ENCODE measurements around the gene WNK2. TPM values are rescaled to one million over a fixed set of nuclear protein-coding genes. Genes with fewer than 3 reads are reported as not detected.

WNK2 gene
- polyA plus RNA-seq, 2 of the 4 experiments (the other 2 are of a cell fraction), result 2.1 to 6.7 TPM

DNA sequence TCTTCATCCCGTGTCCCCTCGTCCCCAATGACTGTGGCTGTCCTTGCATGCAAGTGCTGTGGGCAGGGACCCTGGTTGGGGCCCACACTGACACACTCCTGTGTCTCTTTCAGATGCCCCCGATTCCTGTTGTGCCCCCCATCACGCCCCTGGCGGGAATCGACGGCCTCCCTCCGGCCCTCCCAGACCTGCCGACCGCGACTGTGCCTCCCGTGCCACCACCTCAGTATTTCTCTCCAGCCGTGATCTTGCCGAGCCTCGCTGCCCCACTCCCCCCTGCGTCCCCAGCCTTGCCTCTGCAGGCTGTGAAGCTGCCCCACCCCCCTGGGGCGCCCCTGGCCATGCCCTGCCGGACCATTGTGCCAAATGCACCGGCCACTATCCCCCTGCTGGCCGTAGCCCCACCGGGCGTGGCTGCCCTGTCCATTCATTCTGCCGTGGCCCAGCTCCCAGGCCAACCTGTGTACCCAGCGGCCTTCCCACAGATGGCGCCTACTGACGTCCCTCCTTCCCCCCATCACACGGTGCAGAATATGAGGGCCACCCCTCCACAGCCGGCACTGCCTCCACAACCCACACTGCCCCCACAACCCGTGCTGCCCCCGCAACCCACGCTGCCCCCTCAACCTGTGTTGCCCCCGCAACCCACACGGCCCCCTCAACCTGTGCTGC, 75.0 kb downstream of the WNK2 start:
- DNase-seq (ENCODE audit: low read depth in 1 of 2, low spot score in 1 of 2), result no peak
- no peak overlapping the region for H3K4me2 ChIP-seq
- POLR2A ChIA-PET, result no interaction called here
- CTCF ChIA-PET, result no interaction called here
- WGBS (ENCODE audit: missing lambda C conversion rate), result 92% methylated on average over 18 of the region's 33 CpGs
- FAIRE-seq, result no peak
- H3K4me1 ChIP-seq, result no peaks in the 10 kb centered on the region
- H3K9me3 ChIP-seq, result no peaks in the 10 kb centered on the region
- no peak for ATAC-seq
- TF ChIP-seq MAZ (IDR thresholded peaks at IDR 0.05; ENCODE audit: borderline replicate concordance, low read depth, low read length) (no peak), SREBF2 (IDR thresholded peaks at IDR 0.05) (no peak), HDAC2 (IDR thresholded peaks at IDR 0.05) (no peak), GATA3 (IDR thresholded peaks at IDR 0.05; ENCODE audit: borderline replicate concordance) (no peak), MYC (IDR thresholded peaks at IDR 0.05; ENCODE audit: borderline replicate concordance, low read length) (no peak), JUN (IDR thresholded peaks at IDR 0.05) (no peak), KDM1A (IDR thresholded peaks at IDR 0.05; ENCODE audit: low read depth) (no peak), FOSL2 (IDR thresholded peaks at IDR 0.05) (no peak), FOSL2 (CRISPR knock-in tag; IDR thresholded peaks at IDR 0.05) (no peak), RCOR1 (IDR thresholded peaks at IDR 0.05; ENCODE audit: low read depth, low read length) (no peak), HOXB5 (CRISPR knock-in tag; IDR thresholded peaks at IDR 0.05) (no peak), HEYL (CRISPR knock-in tag; IDR thresholded peaks at IDR 0.05) (no peak), POLR2AphosphoS2 (conservative IDR thresholded peaks at IDR 0.05; ENCODE audit: low read length) (no peak), PHF8 (IDR thresholded peaks at IDR 0.05; ENCODE audit: borderline replicate concordance, low read depth) (no peak), HES2 (IDR thresholded peaks at IDR 0.05) (no peak)
- TF ChIP-seq, protein P1, sequence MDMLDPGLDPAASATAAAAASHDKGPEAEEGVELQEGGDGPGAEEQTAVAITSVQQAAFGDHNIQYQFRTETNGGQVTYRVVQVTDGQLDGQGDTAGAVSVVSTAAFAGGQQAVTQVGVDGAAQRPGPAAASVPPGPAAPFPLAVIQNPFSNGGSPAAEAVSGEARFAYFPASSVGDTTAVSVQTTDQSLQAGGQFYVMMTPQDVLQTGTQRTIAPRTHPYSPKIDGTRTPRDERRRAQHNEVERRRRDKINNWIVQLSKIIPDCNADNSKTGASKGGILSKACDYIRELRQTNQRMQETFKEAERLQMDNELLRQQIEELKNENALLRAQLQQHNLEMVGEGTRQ (IDR thresholded peaks at IDR 0.05), result no peak
- H3K4me3 ChIP-seq, result no peak overlapping the region
- H3K27ac ChIP-seq, result no peak overlapping the region

DNA sequence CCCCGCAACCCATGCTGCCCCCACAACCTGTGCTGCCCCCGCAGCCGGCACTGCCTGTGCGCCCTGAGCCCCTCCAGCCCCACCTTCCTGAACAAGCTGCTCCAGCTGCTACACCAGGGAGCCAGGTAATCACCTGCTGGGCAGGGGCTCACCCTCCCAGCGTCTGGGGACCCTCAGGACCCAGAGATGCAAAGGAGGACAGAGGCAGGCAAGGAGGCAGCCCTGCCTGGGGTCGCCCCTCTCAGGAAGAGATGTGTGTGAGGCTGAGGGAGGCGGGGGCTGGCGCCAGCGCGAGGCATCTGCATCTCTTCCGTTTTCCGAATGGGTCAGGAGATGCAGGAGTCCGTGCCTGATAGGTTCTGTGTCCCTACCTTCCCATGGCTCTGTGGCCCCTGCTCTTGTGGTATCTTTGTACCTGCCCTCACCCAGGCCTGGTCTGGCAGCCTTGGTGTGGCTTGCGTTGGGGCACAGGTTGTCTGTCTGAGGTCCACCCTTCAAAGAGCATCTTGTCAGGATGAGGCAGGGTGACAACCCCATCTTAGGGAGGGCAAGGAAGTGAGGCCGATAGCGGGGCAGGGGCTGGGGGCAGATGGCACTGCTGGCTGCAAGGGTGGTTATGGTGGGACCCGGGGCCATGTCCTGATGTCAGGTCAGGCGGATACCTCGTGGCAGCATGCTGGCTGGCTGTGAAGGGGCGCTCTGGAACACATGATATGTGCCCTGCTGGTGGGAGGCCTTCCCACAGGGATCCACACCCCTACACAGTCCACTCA, 75.7 kb downstream of the WNK2 start:
- FAIRE-seq, result no peak
- H3K4me1 ChIP-seq, result no peaks in the 10 kb centered on the region
- no peak for ATAC-seq
- CTCF ChIA-PET, result no interaction called here
- DNase-seq (ENCODE audit: low read depth in 1 of 2, low spot score in 1 of 2), result no peak
- no peaks in the 10 kb centered on the region for H3K9me3 ChIP-seq
- no peak overlapping the region for H3K4me3 ChIP-seq
- no peak overlapping the region for H3K27ac ChIP-seq
- TF ChIP-seq ATOH8 (CRISPR knock-in tag; IDR thresholded peaks at IDR 0.05; ENCODE audit: low read depth) (no peak), BHLHE40 (IDR thresholded peaks at IDR 0.05; ENCODE audit: low read depth, low read length) (no peak)
- TF ChIP-seq, protein P2, sequence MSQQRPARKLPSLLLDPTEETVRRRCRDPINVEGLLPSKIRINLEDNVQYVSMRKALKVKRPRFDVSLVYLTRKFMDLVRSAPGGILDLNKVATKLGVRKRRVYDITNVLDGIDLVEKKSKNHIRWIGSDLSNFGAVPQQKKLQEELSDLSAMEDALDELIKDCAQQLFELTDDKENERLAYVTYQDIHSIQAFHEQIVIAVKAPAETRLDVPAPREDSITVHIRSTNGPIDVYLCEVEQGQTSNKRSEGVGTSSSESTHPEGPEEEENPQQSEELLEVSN (IDR thresholded peaks at IDR 0.05; ENCODE audit: borderline replicate concordance, low read depth), result no peak
- 86% methylated on average over 16 of the region's 20 CpGs for WGBS (ENCODE audit: missing lambda C conversion rate)
- no peak overlapping the region for H3K4me2 ChIP-seq
- POLR2A ChIA-PET, result no interaction called here

DNA sequence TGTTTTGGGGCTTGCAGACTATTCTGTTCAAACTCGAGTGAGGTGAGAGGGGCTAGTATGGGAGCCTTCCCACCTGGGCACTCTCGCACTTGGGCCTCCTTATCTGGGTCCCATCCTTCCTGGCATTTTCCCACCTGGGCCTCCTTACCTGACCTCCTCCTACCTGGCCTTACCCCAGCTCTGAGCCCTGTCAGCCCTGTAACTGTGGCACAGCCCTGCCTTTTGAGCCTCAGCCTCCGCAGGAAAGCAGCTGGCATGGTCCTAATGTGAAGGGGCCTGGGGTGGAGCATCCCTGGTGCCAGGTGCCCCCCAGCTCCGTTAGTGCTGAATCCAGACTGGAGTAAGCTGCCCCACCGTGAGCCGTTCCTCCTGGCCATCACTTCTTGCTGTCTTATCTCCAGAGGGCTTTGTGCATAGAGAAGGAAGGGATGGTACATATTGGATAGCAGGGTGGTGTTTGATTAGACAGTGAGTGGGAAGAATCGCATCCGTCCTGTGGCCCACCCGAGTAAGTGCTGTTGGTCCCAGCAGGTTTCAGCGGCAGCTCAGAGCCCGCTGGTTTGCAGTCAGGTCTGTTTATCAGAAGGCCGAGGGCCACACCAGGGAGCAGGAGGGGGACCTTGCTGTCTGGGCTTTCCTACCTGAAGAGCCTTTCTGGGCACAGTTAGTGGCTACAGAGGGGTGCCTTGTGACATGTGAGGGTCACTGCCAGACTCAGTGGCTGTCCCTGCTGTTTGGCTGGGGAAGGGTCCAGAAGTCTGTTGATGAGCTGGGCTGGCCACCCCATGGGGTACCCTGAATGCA, 76.5 kb downstream of the WNK2 start:
- Histone ChIP-seq H3K4me3 (no peak overlapping the region), H3K27ac (no peak overlapping the region), H3K9me3 (no peaks in the 10 kb centered on the region), H3K4me2 (no peak overlapping the region), H3K4me1 (no peaks in the 10 kb centered on the region)
- DNase-seq (ENCODE audit: low read depth in 1 of 2, low spot score in 1 of 2) (no peak), ATAC-seq (no peak), FAIRE-seq (no peak)
- CTCF ChIA-PET, result interaction anchor here (0.6 to 1.5 kb wide), 5 partner anchors 9 to 151 kb away, joined by 3 read pairs; no protein-coding TSS in a partner anchor
- 83% methylated on average over 10 of the region's 12 CpGs for whole genome bisulfite sequencing (ENCODE audit: missing lambda C conversion rate)
- POLR2A ChIA-PET, result no interaction called here
- TF ChIP-seq JUNB (IDR thresholded peaks at IDR 0.05) (no peak), BHLHE40 (IDR thresholded peaks at IDR 0.05; ENCODE audit: low read depth, low read length) (no peak), KDM5A (IDR thresholded peaks at IDR 0.05) (no peak), HDAC2 (IDR thresholded peaks at IDR 0.05) (no peak), HOXA7 (CRISPR knock-in tag; IDR thresholded peaks at IDR 0.05) (no peak), NPAS2 (CRISPR knock-in tag; IDR thresholded peaks at IDR 0.05; ENCODE audit: borderline replicate concordance) (no peak), ZNF302 (CRISPR knock-in tag; IDR thresholded peaks at IDR 0.05) (no peak), POLR2AphosphoS2 (conservative IDR thresholded peaks at IDR 0.05; ENCODE audit: low read length) (no peak), FOSL2 (IDR thresholded peaks at IDR 0.05) (no peak), FOSL2 (CRISPR knock-in tag; IDR thresholded peaks at IDR 0.05) (no peak), ZC3H11A (IDR thresholded peaks at IDR 0.05) (no peak), RCOR1 (IDR thresholded peaks at IDR 0.05; ENCODE audit: low read depth, low read length) (no peak), RFX5 (IDR thresholded peaks at IDR 0.05) (no peak), CHD2 (IDR thresholded peaks at IDR 0.05; ENCODE audit: low read length, partially characterized antibody) (no peak), HOXB13 (CRISPR knock-in tag; IDR thresholded peaks at IDR 0.05; ENCODE audit: low read depth) (no peak), BCL3 (IDR thresholded peaks at IDR 0.05) (no peak), SMC3 (IDR thresholded peaks at IDR 0.05) (no peak)
